Stimulated activated CD4-positive, alpha-beta T cell treated with anti-CD3 and anti-CD28 coated beads, Interleukin-4, amount 100 ng/mL, for 24 hours (primary cell): Measurements from ENCODE around the gene CYP2W1.
A peak's percentile ranks its signal among the peaks of the same experiment; 100 is the strongest.

Experiments
- DNase-seq: peaks from one replicate; pipeline ENCODE4 v3.0.0-alpha.2; 2020

The CYP2W1 gene

DNA sequence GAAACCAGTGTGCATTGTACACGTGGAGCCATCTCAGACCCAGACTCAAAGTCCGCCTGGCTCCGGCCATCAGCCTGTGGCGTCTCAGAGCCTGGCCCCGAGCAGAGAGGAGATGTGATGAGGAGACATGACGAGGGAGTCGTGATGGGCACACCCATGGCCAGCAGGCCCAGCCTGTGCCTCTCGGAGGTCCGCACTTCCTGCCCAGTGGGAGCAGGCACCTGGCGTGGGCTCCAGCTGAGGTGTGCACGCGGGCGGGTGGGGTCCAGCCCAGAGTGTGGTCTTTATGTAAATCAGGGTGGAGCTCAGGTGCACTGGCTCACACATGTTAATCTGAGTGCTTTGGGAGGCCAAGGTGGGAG is 35.3 kb downstream of the CYP2W1 start:
- no peak for DNase-seq

DNA sequence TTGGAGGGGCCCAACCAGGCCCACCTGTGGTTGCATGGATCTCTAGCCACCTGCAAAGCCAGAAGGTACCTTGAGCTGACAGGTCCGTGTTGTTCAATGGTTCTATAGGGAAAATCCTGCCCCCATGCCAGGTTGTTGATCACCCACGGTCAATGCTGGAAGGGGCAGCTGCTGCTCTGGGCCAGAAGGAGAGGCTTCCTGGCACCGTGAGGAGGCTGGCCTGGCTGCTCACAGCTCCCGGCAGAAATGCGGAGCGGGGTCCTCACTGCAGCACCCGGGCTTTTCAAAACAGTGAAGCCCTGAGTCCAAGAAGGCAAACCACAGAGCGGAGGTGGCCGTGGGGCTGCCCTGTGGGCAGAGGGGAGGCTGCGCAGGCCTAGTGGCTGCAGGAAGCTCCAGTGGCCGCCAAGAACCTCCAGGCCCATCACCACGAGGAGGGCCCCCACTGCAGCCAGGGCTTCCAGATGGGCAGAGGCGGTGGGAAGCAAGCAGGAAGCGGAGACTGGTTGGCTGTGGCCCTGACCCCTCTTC is 36.3 kb downstream of the CYP2W1 start:
- DNase-seq, result no peak

DNA sequence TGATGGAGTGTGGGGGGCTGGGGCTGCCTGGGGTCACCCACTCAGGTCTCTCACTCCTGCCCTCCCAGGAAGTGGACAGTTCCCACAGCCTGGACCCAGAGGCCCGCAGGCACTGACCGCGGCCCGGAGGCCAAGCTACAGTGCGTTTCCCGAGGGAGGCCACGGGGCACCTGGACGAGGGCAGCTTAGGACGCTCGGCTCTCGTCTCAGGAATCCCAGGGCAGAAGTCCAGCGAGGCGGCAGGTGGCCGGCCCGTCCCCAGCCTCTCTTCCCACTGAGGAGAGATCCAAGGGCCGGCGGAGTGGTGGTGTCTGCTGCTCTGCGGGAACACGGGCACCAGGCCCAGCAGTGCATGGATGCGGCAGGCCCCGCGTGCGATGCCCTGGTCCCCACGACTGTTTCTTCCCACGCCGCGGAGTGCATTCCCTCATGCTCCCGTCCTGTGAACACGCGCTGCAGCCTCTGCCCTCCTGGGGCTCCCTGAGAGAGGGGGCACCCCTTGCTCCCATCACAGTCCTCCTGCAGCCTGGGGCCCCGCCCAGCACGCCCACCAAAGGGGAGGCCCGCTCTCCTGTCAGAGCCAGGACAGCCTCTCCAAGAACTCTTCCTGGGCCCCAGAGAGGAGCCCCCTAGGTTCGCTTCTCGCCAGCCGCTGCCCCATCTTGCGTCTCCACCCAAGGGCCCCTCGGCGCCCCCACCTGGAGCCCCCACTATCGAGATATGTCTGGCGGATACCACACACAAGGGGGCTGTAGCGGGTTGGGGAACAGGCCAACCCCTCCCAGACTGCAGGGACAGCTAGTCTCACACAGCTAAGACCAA is 37.0 kb downstream of the CYP2W1 start:
- no peak for DNase-seq

DNA sequence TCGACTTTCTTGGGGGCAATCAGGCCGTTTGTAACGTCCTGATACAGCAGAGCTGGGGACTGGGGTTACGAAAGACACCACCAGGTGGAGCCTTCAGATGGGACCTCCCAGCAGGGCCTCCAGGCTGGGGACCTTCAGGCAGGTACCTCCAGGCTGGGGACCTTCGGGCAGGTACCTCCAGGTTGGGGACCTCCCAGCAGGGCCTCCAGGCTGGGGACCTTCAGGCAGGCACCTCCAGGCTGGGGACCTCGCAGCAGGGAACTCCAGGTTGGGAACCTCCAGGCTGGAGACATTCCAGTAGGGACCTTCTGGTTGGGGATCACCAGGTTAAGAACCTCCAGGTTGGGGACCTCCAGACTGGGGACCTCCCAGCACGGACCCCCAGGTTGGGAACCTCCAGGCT is 37.9 kb downstream of the CYP2W1 start:
- no peak for DNase-seq

DNA sequence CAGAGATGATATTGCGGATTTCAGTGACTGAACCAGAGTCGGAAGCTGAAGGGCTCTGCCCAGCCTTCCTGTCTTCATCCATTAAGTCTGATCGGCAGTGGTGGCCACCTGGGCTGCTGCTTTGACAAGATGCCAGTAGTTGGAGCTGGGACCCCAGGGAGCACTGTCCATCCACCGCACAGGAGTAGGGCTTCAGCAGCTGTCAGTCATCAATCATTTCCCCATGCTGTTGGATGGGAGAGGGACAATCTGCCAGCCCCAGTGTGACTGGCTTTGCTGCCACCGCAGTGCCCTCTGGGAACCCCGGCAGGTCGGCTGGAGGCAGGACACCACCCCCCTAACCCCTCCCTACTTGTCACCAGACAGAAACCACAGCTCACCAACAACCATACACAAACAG is 38.4 kb downstream of the CYP2W1 start:
- no peak for DNase-seq

DNA sequence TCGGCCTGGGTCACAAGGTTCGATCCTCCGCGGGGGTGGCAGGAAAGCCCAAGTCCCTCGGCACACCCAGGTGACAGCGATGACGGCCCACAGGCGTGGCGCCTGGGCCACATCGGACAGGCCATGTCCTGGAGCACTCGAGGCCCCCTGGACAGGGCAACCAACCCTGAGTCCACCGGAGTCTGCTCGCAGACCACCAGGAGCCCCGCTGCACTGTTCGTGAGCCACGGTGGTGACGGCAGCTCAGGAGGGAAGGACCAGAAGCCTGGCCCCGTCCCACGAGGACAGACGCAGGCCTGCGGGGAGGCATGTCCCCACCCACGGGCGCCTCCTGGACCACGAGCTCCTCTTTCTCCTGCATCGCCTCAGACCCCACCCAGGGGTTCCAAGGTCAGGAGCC is 39.0 kb downstream of the CYP2W1 start:
- no peak for DNase-seq

DNA sequence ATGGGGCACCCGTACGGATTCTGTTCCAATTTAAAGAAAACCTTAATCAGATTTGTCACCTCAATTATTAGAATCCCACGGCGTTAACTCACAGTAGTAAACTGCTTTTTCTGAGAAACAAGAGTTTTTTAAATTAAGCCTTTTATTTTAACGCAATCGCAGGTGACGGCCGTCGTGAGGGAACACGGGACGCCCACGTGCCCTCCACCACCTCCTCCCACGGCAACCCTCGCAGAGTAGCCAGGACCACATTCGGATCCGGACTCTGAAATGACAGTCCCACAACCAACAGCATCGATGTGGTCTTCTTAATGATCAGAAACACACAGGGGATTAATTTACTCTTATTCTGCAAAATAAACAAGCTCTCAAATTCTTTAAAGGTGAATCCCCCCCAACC is 39.4 kb downstream of the CYP2W1 start:
- DNase-seq, result no peak

DNA sequence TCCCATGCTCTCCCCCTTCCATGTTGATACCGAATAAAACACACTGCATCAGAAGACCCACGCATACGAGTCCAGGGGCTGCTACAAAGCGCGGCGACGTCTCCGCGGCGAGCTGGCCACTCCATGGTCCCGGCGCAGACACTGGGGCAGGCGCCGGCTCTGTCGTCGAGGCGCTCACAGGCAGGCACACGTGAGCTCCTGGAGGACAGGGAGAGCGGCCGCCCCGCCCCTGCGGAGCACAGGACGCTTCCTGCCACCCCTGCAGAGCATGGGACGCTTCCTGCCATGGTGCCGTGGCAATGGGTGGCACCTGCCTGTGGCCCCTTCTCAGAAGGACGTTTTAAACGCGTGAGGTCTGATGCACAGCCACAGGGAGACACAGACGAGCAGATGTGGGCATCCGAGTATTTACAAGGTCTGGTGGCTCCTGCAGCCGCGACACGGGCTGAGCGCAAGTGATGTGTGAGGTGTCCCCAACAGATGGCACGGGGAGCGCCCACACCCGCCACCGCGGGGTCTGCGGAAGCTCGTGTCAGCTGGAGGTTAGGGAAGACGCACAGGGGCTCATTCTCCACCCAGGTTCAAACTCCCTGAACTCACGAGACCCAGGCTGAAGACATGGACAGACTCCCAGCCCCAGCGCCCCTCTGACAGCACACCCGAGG is 40.0 kb downstream of the CYP2W1 start:
- DNase-seq, result no peak

DNA sequence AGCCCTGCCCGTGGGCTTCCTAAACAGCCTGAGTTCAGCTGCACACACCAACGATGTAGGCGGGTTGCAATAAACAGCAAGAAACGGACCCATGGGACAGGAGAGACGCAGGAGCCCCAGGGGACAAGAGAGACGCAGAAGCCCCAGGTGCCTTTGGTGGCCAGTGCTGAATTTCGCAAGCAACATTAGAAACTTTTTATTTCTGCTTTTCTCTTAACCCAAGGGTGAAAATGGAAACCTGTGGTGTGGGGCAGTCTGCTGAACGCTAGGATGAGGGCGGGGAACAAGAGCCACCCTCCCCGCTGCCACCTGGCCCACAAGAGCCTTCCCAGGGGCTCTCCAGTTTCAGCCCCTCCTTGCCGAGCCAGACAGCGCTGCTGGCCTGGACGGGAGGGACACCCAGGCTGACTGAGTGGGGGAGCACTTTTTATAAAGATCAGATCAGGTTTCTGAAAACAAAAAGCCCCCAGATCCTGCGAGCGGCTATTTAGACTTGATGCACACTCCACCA is 41.4 kb downstream of the CYP2W1 start:
- DNase-seq, result no peak

DNA sequence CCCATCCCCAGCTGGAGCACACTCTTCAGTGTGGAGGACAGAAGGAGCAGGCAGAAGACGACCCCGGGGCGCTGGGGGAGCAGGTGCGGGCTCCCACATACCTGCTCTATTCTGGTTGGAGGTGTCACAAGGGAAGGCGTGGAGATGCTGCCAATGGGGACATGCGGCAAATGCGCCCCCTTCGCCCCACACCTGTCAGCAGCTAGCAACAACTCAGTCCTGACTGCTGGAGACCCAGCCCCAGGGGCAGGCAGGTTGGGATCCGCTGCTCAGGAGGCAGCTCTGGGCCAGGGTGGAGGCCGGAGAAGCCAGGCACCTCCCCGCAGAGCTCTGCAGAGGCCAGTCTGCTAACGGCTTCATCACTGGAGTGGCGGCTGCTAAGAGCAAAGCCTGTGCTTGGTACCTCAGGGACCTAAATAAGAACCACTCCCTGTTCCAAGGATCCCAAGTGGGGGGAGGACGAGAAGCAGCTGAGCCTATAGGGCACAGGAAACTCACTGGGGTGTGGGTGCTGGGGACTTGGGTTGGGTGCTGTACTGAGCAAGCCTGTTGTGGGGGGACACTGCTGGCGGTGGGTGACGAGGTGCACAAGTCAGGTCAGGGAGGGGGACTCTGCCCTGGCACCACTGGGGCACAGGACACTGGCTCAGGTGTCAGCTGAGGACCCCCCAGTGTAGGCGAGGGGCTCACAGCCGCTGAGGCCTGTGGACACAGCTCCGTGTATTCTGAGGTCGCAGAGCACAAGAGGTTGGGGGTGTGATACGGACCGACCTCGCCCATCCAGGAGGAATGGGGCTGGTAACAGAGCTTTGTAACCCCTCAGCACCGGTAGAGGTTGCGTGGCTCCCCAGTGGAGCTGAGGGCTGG is 42.1 kb downstream of the CYP2W1 start:
- no peak for DNase-seq

DNA sequence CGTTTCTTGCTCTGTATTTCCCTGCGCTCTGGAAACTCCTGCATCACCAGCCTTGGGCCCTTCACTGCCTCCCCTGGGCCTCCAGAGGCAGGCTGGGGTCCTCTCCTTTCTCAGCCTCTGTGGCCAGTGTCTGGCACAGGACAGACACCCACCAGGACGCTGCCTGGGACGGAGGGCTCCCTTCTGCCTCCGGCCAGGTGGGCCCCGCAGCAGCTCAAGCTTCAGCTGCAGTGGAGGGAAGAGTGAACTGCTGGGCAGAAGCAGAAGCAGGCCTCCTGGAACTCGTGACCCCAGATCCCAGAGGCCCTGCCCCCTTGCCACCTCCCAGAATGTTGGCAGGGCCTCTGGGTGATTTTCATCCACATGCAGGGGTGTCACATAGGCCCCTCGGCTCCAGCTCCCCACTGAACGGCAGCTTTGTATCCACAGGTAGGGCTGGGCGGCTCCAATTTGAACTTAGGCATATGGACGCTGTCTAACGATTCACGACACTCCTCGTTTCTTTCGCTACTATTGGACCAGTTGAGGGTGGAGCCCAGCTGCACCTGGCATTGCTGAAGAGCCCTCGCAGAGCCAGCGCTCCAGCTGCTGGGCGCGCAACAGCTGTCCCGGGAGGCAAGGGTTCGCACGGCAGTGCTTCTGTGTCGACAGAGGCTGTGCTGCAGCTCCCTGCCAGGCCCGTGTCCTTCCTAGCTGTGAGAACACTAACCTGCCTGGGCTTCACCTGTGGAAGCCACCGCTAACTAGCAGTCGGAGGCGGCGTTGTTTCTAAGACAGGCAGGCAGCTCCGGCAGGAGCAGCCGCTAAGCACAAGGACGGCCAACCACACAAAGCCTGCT is 43.0 kb downstream of the CYP2W1 start:
- no peak for DNase-seq

DNA sequence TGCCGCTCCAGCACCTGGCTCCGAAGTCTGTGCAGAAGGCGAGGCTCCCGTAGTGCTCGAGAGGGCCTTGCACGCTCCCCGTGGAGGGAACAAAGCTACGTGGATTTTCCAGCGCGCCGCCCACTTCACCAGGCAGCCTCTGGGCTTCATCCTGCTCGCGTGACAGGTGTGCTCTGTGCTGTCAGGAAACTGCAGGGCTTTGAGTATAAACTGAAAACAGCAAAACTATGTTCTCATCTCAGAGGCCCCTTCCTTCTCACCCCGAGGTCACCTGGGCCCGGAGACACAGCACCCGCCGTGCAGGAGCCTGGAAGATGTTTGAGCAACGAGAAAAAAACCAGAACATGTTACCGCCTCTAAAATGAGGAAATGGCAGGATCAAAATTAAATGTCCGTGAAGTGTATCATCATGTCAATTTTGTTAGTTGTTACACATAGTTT is 43.8 kb downstream of the CYP2W1 start:
- DNase-seq, result no peak

DNA sequence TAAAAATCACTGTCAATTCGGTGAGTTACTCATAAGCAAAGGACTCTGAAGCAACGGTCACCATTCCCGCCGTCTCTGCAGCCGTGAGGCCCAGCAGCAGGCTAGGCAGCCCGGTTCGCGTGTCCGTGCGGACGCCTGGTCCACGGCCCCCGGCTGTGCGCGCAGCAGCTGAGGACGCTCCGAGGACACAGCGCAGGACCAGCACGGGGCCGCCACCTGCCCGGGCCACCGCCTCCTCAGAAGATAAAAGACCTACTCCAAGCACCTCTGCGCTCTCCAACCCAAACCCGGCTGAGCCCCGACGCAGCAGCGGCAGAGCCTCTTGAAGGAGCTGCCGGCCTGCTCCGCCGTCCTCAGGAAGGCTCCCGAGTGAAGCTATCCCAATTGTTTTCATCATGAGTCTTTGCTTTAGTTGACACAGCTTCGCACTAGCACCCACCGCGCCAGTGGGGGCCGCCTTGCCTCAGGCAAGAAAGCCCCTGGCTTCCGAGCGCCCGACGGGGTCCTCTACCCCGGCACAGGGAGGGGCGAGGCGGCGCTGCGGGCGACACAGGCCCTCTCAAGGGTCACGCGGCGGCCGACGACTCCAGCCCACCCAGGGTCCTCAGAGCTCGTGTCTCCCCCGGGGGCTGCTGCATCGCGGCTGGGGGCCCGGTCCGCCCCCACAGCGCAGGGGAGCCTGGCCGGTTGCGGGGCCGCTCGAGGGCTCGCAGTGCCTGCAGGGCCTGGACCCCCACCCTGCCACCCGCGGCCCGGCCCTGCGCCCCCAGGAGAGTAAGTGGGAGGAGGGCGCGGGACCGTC is 44.5 kb downstream of the CYP2W1 start:
- DNase-seq, result no peak

DNA sequence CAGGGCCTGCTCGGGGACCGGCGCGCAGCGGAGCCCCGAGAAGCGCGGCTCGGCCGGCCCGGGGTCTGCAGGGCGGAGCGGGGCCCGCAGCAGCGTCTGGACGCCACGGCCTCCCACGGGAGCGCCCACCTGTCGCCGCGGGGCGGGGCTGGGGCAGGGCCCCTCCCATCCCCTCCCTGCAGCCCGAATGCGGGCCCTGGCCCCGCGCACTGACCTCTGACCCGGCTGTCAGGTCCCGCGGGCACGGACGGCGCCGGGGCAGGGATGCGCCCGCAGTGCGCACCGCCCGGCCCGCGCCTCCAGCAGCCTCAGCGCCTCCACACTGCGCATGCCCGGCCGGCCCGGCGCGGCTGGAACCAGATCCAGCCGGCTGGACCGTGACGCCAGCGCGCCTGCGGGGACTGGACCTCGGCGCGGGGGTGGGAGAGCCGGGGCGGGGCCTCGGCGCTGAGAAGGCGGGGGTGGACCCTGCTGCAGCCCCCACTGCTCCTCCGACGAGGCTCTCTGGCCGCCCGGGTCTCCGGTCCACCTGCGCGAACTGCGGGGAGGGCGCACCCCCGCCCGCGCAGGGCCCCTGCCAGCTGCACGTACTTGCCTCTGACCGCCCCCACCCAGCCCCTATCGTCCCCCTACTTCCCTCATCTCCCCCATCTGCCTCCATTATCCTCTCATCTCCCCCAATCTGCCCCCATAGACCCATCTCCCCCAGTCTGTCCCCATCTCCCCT is 45.2 kb downstream of the CYP2W1 start:
- peak; percentile 86 for DNase-seq

DNA sequence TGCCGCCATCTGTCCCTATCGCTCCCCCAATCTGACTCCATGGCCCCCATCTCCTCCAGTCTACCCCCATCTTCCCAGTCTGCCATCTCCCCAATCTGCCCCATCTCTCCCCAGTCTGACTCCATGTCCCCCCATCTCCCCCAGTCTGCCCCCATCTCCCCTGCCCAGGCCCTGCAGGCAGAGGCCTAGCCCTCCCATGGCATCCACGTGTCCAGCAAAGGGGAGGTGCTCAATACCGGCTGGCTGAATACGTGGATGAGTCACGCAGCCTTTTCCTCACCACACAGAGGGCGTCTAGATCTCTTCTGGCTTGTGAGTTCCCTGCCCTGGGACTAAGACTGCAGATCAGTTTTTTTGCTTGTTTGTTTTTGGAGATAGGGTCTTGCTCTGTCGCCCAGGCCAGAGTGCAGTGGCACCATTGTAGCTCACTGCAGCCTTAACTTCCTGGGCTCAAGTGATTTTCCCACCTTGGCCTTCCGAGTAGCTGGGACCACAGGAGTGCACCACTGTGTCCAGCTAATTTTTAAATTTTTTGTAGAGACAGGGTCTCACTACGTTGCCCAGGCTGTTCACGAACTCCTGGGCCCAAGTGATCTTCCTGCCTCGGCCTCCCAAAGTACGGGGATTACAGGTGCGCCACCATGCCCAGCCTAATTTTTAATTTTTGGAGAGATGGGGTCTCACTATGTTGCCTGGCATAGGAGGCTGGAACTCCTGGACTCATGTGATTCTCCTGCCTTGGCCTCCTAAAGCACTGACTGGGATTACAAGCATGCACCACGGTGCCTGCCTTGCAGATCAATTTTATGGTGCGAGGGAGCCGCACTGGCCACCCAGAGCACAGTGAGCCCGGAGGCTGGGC is 46.0 kb downstream of the CYP2W1 start:
- DNase-seq, result peak; percentile 72

DNA sequence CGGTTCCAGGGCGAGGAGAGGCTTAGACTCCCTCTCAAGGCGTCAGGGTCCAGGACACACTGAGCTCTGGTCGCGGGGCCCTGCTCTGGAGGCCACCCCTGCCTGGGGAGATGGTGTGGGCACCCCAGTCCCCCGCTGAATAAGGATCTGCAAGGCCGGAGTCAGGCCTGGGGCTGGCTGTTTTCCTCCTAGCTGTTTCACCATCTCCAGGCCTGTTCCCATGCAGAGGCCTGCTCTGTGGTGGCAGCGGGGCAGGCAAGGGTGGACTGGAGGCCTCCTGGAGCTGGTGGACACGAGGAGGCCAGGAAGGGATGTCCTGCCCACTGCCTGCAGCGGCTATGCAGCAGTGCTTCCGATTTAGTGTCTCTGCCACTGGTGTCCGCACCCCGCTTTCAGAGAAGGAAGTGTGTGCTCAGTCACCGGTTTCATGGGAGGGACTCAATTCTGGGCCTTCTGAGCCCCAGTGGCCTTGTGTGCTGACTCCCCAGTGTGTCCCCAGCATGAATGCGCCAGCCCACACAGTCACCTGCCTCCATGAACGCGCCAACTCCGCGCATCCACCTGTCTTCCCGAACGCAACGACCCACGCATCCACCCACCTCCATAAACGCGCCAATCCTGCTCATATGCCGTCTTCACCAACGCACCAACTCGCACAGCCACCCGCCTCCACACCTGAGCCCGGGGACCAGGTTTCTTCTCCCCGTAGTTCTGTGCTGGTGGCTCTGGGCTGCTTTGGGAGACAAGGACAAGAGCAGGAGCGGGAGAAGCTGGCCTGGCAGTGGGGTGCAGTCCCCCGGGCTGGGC is 46.9 kb downstream of the CYP2W1 start:
- no peak for DNase-seq

DNA sequence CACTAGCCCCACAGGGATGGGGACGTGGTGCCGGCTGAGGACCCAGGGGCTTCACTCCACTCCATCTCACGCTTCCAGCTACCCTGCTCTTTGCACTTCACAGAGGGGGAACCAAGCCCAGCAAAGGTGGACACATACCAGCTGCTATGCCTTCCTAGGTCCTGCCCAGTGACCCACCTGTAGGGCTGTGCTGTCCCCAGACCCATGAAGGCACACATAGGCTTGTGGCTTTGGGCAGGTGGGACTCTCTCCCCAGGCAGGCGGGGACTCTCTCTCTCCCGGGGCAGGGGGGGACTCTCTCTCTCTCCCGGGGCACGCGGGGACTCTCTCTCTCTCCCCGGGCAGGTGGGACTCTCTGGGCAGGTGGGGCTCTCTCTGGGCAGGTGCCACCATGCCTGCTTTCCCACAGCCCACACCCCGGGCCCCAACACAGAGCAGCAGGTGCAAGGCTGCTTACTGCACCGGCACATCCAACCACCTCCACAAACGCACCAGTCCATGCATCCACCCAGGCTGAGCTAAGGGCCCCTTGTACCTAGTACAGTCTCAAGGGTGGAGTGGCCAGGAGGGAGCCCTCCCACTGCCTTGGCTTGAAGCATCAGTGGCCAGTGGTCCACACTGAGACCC is 47.6 kb downstream of the CYP2W1 start:
- no peak for DNase-seq
